GM12878 (cell line): Measurements from ENCODE around the gene GABBR2. TPM values are rescaled to one million over a fixed set of nuclear protein-coding genes. Genes with fewer than 3 reads are reported as not detected.

ENCODE experiments used
- ATAC-seq: fragments of 200-7000 bp; cut with Tn5 transposase; 3 replicates; pipeline ENCODE4 v1.9.1; 2020; ENCODE audit warnings: mild to moderate bottlenecking, moderate library complexity
- BruUV-seq: library from RNA; stranded (reverse); fragments of 400-500 nt; replicated peaks from 2 replicates; lab custom pipeline; 2021; lab: Mats Ljungman, UMichigan
- CTCF ChIA-PET: fragments of 300-600 bp; sonication (Branson Sonifier 250); formaldehyde crosslinking; extraction: SDS; loops from one replicate; lab custom pipeline; 2021; ENCODE audit warnings: inconsistent platforms; lab: Yijun Ruan, JAX
- POLR2A ChIA-PET: fragments of 350-600 bp; formaldehyde crosslinking; extraction: SDS; loops from one replicate; lab custom pipeline; 2021; ENCODE audit warnings: inconsistent platforms; lab: Charles Lee
- RAD21 ChIA-PET: fragments of 300-600 bp; sonication (Branson Sonifier 250); formaldehyde crosslinking; loops from one replicate; lab custom pipeline; 2023; ENCODE audit warnings: antibody characterized with exemption; ENCODE audit not compliant: unreplicated experiment; lab: Charles Lee
- SMC1A ChIA-PET: fragments of 300-600 bp; sonication (Branson Sonifier 250); formaldehyde crosslinking; loops from one replicate; lab custom pipeline; 2023; ENCODE audit not compliant: unreplicated experiment, uncharacterized antibody; lab: Charles Lee
- DNase-seq: peaks from one replicate; pipeline ENCODE4 v3.0.0-alpha.2; 2011; ENCODE audit warnings: low read depth, low spot score
- FAIRE-seq: peaks from 3 replicates; lab custom pipeline; 2011; peaks lifted over from hg19 to GRCh38; lab: Jason Lieb, UNC
- H2AFZ ChIP-seq: 2 replicates; pipeline ENCODE4 v1.6.0; 2011; ENCODE audit warnings: low read depth, low read length, control low read depth; ENCODE audit not compliant: control insufficient read depth
- H3K27ac ChIP-seq: 2 replicates; pipeline ENCODE4 v1.5.1; 2011; ENCODE audit warnings: control low read depth; ENCODE audit not compliant: control insufficient read depth, insufficient read depth
- H3K27me3 ChIP-seq, 2 experiments: replicated peaks in 1 of 2; 2 replicates each; pipeline versions ENCODE4 v1.6.0 to v1.6.1; 2011; ENCODE audit warnings: low read length in 1 of 2; ENCODE audit not compliant: control insufficient read depth in 2 of 2, insufficient read depth in 2 of 2
- H3K36me3 ChIP-seq, 2 experiments: 2 replicates each; pipeline ENCODE4 v1.5.1; 2011; ENCODE audit warnings: low read length in 1 of 2; ENCODE audit not compliant: control insufficient read depth in 2 of 2, insufficient read depth in 2 of 2
- H3K4me1 ChIP-seq: 2 replicates; pipeline ENCODE4 v1.6.1; 2011; ENCODE audit warnings: mild to moderate bottlenecking, low read length, moderate library complexity, mixed read lengths; ENCODE audit not compliant: control insufficient read depth, insufficient read depth
- H3K4me2 ChIP-seq: 2 replicates; pipeline ENCODE4 v1.6.0; 2011; ENCODE audit warnings: control low read depth; ENCODE audit not compliant: control insufficient read depth, insufficient read depth
- H3K4me3 ChIP-seq: fragments of 200-600 bp; sonication (generic); 2 replicates; pipeline ENCODE4 v1.5.1; 2016
- H3K79me2 ChIP-seq: 2 replicates; pipeline ENCODE4 v1.6.0; 2011; ENCODE audit warnings: low read length; ENCODE audit not compliant: control insufficient read depth, insufficient read depth
- H3K9ac ChIP-seq: 2 replicates; pipeline ENCODE4 v1.8.0; 2011; ENCODE audit warnings: low read length, control low read depth, mixed read lengths; ENCODE audit not compliant: control insufficient read depth, insufficient read depth
- H3K9me3 ChIP-seq: replicated peaks from 3 replicates; pipeline ENCODE4 v1.5.1; 2011; ENCODE audit warnings: mild to moderate bottlenecking, low read length; ENCODE audit not compliant: control insufficient read depth, insufficient read depth
- H4K20me1 ChIP-seq: 2 replicates; pipeline ENCODE4 v1.6.0; 2011; ENCODE audit not compliant: control insufficient read depth, insufficient read depth
- PBX3 ChIP-seq: IDR thresholded peaks from 2 replicates; pipeline ENCODE4 v1.6.1; 2011; ENCODE audit warnings: mild to moderate bottlenecking, low read depth, low read length, moderate library complexity; ENCODE audit not compliant: insufficient replicate concordance
- RELA ChIP-seq: fragments of 450-650 bp; IDR thresholded peaks from 2 replicates; pipeline ENCODE4 v1.8.0; 2014; ENCODE audit warnings: borderline replicate concordance; ENCODE audit not compliant: partially characterized antibody
- ZBTB11 ChIP-seq: fragments of 450-650 bp; formaldehyde crosslinking; IDR thresholded peaks from 2 replicates; pipeline ENCODE4 v1.5.0; 2022; ENCODE audit warnings: mild to moderate bottlenecking, missing genetic modification characterization
- WGBS: methylation state at CpG from one replicate; pipeline ENCODE4 v1.1.6; 2016; ENCODE audit warnings: low lambda C conversion rate; ENCODE audit not compliant: insufficient replicate concordance, insufficient coverage; ENCODE audit errors: missing lambda C conversion rate; 5-methylcytosine and 5-hydroxymethylcytosine counted together
- in situ Hi-C: fragments of 300-500 bp; cut with MboI; formaldehyde crosslinking; loops from 9 replicates; pipeline ENCODE4 v1.14.3; 2018; ENCODE audit warnings: mixed read lengths
- intact Hi-C: fragments of 100-400 bp; cut with micrococcal nuclease; formaldehyde crosslinking; loops from one replicate; pipeline ENCODE4 v1.14.2; 2022; ENCODE audit not compliant: unreplicated experiment
- polyA plus RNA-seq, 11 experiments: library from polyadenylated mRNA; depleted of rRNA in 4 of 11; unstranded in 6 of 11; stranded (reverse) in 5 of 11; fragments of >200 nt; fragmentation: Nextera tagmentation in 4 of 11; fragmentation: Illumina TruSeq in 1 of 11; extraction: Ambion mirVana in 4 of 11; extraction: Trizol in 1 of 11; gene quantifications; 1 replicate in 1 of 11; 2 replicates in 10 of 11; pipeline versions ENCODE4 v1.2.1 to v1.2.3, GENCODE V29; 2011 to 2016; ENCODE audit warnings: inconsistent platforms in 2 of 11, missing spikeins in 2 of 11, low read depth in 1 of 11
- total RNA-seq, 4 experiments: library from RNA; depleted of rRNA in 3 of 4; stranded (reverse); fragments of >200 nt in 3 of 4; fragmentation: Illumina TruSeq in 1 of 4; extraction: Trizol in 1 of 4; gene quantifications; 2 replicates each; pipeline versions ENCODE4 v1.2.1 to v1.2.3, GENCODE V29; 2013 to 2021

The GABBR2 gene
- total and polyA plus RNA-seq, 10 of the 15 experiments (the other 5 are each of a cell fraction or from before 2014, with no cell fraction given), result 0.02 to 2.2 (median 0.06) TPM; not detected in 2

GRCh38 chr9:98563988-98564387 lies 144.7 kb downstream of the GABBR2 start:
- Histone ChIP-seq H3K4me1 (no peaks in the 10 kb centered on the region), H3K36me3 (no peaks in the 10 kb centered on the region), H3K27ac (no peak overlapping the region), H3K9me3 (no peaks in the 10 kb centered on the region), H3K79me2 (no peaks in the 10 kb centered on the region), H3K4me3 (no peak overlapping the region), H3K9ac (no peak overlapping the region), H4K20me1 (no peaks in the 10 kb centered on the region), H3K27me3 (no peaks in the 10 kb centered on the region), H3K4me2 (no peak overlapping the region), H2AFZ (no peak overlapping the region)
- intact Hi-C loops, result no loop called here
- DNase-seq (no peak), FAIRE-seq (no peak), ATAC-seq (no peak)
- WGBS, result 74% methylated on average over 6 of the region's 6 CpGs
- SMC1A ChIA-PET, result no interaction called here
- RAD21 ChIA-PET, result no interaction called here
- no peak for TF ChIP-seq RELA
- CTCF ChIA-PET, result no interaction called here
- POLR2A ChIA-PET, result no interaction called here
- in situ Hi-C loops, result no loop called here
- no TSS peak for BruUV-seq

DNA sequence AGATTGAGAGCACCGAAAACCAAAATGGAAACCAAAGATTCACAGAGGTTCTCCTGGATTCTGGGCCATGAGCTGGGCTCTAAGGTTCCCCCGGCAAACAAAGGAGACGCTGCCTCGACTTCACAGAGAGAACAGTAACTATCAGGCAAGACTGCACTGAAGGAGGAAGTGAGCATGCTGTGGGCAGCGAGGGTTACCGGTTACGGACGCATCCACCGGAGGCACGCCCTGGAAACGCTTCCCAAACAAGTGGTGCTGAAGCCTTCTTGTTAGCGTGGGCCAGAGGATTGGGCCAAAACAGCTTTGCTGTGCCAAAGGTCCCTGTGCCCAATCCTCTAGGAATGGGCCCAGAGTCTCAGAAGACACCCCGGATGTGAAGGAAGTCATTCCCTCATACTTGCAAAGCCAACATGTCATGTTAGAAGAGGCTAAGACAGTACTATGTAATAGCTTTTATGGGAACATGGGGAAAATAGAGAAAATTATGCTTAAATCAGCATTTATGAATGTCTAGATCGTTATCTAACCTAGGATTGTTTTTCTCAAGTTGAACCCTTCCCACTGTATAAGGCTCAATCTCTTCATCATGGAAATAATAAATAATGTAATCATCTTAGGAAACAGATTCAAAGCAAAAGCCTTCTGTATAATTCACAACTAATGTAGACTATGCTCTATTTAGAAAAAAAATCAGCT lies 145.4 kb downstream of the GABBR2 start:
- Histone ChIP-seq H3K27ac (no peak overlapping the region), H4K20me1 (no peaks in the 10 kb centered on the region), H3K79me2 (no peaks in the 10 kb centered on the region), H2AFZ (no peak overlapping the region), H3K4me3 (no peak overlapping the region), H3K4me1 (no peaks in the 10 kb centered on the region), H3K4me2 (no peak overlapping the region), H3K27me3 (no peaks in the 10 kb centered on the region), H3K36me3 (no peaks in the 10 kb centered on the region), H3K9ac (no peak overlapping the region), H3K9me3 (no peaks in the 10 kb centered on the region)
- ChIA-PET CTCF (no interaction called here), SMC1A (no interaction called here), POLR2A (no interaction called here), RAD21 (no interaction called here)
- intact Hi-C loops, result no loop called here
- BruUV-seq, result no TSS peak
- WGBS, result 50% methylated on average over 14 of the region's 14 CpGs
- TF ChIP-seq ZBTB11 (CRISPR knock-in tag), result no peak
- TF ChIP-seq PBX3, result no peak
- FAIRE-seq (no peak), DNase-seq (no peak), ATAC-seq (no peak)
- in situ Hi-C loops, result no loop called here
